Measurements from ENCODE around the gene CHD8.
"Not testable (repeated sequence)": the region's sequence is repeated elsewhere in the genome, so short reads cannot be mapped to it uniquely, and the experiment has no call there.

CHD8 gene, protein sequence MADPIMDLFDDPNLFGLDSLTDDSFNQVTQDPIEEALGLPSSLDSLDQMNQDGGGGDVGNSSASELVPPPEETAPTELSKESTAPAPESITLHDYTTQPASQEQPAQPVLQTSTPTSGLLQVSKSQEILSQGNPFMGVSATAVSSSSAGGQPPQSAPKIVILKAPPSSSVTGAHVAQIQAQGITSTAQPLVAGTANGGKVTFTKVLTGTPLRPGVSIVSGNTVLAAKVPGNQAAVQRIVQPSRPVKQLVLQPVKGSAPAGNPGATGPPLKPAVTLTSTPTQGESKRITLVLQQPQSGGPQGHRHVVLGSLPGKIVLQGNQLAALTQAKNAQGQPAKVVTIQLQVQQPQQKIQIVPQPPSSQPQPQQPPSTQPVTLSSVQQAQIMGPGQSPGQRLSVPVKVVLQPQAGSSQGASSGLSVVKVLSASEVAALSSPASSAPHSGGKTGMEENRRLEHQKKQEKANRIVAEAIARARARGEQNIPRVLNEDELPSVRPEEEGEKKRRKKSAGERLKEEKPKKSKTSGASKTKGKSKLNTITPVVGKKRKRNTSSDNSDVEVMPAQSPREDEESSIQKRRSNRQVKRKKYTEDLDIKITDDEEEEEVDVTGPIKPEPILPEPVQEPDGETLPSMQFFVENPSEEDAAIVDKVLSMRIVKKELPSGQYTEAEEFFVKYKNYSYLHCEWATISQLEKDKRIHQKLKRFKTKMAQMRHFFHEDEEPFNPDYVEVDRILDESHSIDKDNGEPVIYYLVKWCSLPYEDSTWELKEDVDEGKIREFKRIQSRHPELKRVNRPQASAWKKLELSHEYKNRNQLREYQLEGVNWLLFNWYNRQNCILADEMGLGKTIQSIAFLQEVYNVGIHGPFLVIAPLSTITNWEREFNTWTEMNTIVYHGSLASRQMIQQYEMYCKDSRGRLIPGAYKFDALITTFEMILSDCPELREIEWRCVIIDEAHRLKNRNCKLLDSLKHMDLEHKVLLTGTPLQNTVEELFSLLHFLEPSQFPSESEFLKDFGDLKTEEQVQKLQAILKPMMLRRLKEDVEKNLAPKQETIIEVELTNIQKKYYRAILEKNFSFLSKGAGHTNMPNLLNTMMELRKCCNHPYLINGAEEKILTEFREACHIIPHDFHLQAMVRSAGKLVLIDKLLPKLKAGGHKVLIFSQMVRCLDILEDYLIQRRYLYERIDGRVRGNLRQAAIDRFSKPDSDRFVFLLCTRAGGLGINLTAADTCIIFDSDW (N-terminal part only)

DNA sequence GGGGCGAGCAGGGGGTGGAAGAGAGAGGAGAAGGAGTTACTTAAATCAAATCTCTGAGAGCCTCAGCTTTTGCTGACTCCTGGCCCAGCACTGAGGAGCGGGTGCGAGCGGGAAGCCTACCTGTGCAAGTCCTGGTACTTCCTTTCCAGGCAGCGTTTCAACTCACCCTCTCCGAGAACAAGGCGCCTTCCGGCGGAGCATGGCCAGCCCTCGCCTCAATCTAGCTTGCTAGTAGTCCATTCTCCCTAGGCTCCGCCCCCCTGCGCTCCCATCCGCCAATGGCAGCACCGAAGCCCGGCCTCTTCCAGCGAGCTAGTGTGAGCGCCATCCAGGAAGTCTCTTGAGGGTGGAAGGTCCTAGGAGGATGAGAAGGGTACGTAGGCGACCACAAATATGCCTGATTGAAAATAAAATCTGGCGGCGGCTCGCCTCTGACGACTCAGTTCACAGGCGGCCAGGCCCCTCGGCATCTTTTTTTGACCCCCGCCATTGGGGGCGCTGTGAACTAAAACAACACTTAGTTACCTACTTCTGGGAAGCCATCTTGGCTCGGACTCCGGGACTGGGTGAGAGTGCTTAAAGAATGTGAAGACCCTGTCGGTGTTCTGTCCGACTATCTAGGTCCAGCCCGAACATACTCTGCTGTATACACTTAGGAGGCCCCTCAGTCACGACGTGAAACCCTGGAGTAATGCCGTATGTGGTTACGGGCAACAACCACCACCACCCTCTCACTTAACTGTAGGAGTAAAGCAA lies at the start of gene CHD8:
Gene CHD8, minus strand, starts transcription at position 212 of the 756 bp plus-strand sequence. CDS start 24,480 bp downstream, outside the sequence.
- peak; percentile 97 to 100 for DNase-seq (ENCODE audit: extremely low read depth in 1 of 2, low read depth in 1 of 2)

- no peak for DNase-seq (ENCODE audit: extremely low read depth in 1 of 2, low read depth in 1 of 2)
These were observed 49.2 kb upstream of the CHD8 start for GRCh38 chr14:21505012-21505553.

DNA sequence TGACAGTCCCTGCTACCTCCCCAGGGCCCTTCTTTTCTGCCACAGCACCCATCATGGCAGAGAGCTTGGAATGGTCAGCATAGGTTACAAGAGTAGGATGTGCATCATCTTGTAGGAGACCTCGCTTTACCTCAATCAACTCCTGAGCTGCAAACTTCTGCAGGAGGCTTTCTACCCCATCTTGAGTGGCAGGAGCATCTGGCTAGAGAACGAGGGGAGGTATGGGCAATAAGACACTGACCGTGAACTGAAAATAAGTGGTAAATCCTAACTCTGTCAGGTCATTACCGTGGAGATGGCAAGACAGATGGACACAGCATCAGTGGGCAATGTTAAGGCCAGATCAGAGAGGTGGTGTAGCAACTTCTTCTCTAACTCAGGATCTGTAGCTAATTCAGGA lies 47.5 kb upstream of the CHD8 start:
- no peak for DNase-seq (ENCODE audit: extremely low read depth in 1 of 2, low read depth in 1 of 2)

DNA sequence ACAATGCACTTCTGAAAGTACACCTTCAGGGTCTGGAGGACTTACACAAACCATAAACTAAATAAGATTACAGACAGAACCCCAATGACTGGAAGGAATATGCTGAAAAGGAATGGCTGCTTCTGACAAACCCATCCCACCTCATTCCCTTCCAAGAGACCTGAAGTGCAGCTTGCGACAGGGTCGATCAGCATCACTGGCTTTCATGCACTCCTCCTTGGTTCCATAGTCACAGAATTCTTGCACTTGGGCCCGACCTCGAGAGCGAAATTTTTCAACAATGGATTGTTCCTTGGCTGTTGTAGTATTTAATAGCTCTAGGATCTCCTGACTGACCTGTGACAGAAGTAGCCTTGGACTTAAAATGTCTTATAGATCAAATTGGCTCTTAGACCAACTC lies 45.6 kb upstream of the CHD8 start:
- no peak for DNase-seq (ENCODE audit: extremely low read depth in 1 of 2, low read depth in 1 of 2)

GRCh38 chr14:21498540-21499526 lies 42.9 kb upstream of the CHD8 start:
- DNase-seq (ENCODE audit: extremely low read depth in 1 of 2, low read depth in 1 of 2) = no peak

- no peak for DNase-seq (ENCODE audit: extremely low read depth in 1 of 2, low read depth in 1 of 2)
These were observed 40.5 kb upstream of the CHD8 start for GRCh38 chr14:21496453-21496852.

- DNase-seq (ENCODE audit: extremely low read depth in 1 of 2, low read depth in 1 of 2) = no peak
These were observed 39.2 kb upstream of the CHD8 start for GRCh38 chr14:21494902-21495762.

DNA sequence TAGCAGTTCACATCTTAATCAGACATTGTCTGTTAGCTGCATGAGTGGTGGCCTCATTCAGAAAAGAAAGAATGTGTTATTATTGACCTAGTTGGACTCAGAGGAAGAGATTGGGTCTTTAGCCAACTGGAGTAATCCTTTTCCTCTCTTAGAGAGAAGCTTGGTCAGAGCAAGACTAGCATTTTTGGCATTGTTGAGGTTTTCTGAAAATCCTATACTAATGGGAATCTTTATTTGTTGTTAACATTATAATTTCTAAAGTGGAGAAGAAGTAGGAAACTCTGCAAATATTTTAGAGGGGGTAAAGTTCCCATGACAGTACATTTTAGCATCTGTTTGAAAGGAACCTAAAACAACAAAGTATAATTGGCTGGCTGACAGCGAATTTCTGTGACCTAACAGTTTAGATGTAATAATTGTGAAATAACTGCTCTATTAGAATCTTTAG lies 30.7 kb upstream of the CHD8 start:
- no peak for DNase-seq (ENCODE audit: extremely low read depth in 1 of 2, low read depth in 1 of 2)

- DNase-seq (ENCODE audit: extremely low read depth in 1 of 2, low read depth in 1 of 2) = peak; percentile 82 to 95
These were observed 21.2 kb upstream of the CHD8 start, which contains the start of the genes RAB2B and TOX4 for GRCh38 chr14:21476925-21477681. RAB2B (minus strand) TSS chr14:21476959; CDS start chr14:21476872, 87 bp downstream. TOX4 (plus strand) TSS chr14:21477195; CDS start chr14:21477279, 84 bp downstream.

DNA sequence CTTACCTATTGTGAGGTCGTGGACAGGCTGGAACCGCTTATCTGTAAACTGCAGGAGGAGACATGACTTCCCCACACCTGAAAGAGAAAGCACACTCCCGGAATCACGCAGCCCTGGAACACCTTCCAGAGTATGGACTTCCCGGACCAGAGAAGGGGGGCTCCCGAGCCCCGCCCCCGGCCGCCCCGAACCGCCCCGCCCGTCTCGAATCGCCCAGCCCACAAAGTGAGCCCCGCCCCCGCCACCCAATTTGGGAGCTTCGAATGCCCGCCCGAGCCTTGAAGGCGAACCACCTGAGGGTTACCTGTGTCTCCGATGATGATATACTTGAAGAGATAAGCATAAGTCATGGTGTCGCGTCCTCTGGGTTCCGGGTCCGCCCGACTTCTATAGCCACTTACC lies 20.6 kb upstream of the CHD8 start:
- DNase-seq (ENCODE audit: extremely low read depth in 1 of 2, low read depth in 1 of 2) = no peak

GRCh38 chr14:21475767-21476522 lies 20.0 kb upstream of the CHD8 start:
- DNase-seq (ENCODE audit: extremely low read depth in 1 of 2, low read depth in 1 of 2) = no peak

DNA sequence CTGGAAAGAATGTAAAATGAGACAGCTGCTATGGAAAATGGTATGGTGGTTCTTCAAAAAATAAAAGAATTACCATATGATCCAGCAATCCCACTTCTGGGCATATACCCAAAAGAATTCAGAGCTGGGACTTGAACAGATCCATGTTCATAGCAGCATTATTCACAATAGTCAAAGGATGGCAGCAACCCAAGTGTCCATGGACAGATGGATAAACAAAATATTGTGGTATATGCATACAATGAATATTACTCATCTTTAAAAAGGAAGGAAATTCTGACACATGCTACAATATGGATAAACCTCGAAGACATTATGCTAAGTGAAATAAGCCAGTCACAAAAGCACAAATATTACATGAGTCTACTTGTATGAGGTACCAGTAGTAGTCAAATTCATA lies 11.7 kb upstream of the CHD8 start:
- DNase-seq (ENCODE audit: extremely low read depth in 1 of 2, low read depth in 1 of 2) = no peak

- no peak for DNase-seq (ENCODE audit: extremely low read depth in 1 of 2, low read depth in 1 of 2)
These were observed 371 bp downstream of the CHD8 start for GRCh38 chr14:21455592-21455911.

DNA sequence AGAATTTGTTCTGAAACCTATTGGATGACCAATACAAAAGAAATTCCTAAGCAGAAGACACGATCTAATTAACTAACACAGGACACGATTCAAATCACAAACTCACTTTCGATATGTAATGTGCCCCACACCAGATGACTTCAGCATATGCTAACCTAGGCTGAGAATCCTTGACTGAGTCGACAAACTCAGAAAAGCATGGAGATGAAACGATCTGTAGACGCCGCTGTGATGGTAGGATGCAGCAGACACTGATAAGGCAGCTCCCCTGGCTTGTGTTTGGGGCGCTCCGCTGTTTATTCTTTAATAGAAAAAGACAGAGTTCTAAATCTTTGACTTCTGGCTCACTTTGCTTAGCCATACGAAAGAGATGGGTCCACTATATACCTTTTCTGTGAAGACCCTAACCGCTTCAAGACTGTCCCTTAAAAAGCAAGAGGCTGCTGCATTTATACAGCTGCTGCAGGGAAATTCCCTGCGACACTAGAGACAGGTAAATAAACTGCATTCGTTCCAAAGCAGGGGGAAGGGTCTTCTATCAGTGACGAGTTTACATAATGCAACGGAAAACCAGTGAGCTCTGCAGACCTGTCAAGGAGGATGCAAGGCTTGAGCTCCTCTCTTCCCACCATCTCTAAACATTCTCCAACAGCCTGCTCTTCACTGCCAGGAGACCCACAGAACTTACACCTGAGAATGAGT lies 929 bp downstream of the CHD8 start:
- no peak for DNase-seq (ENCODE audit: extremely low read depth in 1 of 2, low read depth in 1 of 2)

GRCh38 chr14:21449899-21450216 lies 6.1 kb downstream of the CHD8 start:
- DNase-seq (ENCODE audit: extremely low read depth in 1 of 2, low read depth in 1 of 2) = no peak

GRCh38 chr14:21442657-21443056 lies 13.3 kb downstream of the CHD8 start:
- not testable (repeated sequence) for DNase-seq (ENCODE audit: extremely low read depth in 1 of 2, low read depth in 1 of 2)

All from stimulated activated CD8-positive, alpha-beta memory T cell treated with anti-CD3 and anti-CD28 coated beads, Interleukin-7, amount 100 ng/mL, for 48 hours (primary cell).